Measurements from ENCODE around the gene TMEM163.

GRCh38 chr2:134712736-134713135, 6.1 kb downstream of the TMEM163 start:
- TF ChIP-seq, protein P1, sequence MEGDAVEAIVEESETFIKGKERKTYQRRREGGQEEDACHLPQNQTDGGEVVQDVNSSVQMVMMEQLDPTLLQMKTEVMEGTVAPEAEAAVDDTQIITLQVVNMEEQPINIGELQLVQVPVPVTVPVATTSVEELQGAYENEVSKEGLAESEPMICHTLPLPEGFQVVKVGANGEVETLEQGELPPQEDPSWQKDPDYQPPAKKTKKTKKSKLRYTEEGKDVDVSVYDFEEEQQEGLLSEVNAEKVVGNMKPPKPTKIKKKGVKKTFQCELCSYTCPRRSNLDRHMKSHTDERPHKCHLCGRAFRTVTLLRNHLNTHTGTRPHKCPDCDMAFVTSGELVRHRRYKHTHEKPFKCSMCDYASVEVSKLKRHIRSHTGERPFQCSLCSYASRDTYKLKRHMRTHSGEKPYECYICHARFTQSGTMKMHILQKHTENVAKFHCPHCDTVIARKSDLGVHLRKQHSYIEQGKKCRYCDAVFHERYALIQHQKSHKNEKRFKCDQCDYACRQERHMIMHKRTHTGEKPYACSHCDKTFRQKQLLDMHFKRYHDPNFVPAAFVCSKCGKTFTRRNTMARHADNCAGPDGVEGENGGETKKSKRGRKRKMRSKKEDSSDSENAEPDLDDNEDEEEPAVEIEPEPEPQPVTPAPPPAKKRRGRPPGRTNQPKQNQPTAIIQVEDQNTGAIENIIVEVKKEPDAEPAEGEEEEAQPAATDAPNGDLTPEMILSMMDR (IDR thresholded peaks at IDR 0.05) = no peak
- TF ChIP-seq POLR2A (IDR thresholded peaks at IDR 0.05) = no peak
